Right lobe of liver (tissue), 6 donors: ENCODE results near the gene GRM8. TPM values are rescaled to one million over a fixed set of nuclear protein-coding genes. Genes with fewer than 3 reads are reported as not detected.

Experiments used
- ATAC-seq, 4 donors: fragments of 200-7000 bp; cut with Tn5 transposase; one replicate each; pipeline ENCODE4 v1.9.1; 2020; ENCODE audit warnings: mild to moderate bottlenecking in 4 of 4, moderate library complexity in 4 of 4
- DNase-seq, 3 donors: peaks; one replicate each; pipeline ENCODE4 v3.0.0-alpha.2; 2020
- H3K27ac ChIP-seq, 3 donors: fragments of 200-600 bp; one replicate each; pipeline ENCODE4 v1.8.0; 2022
- H3K27me3 ChIP-seq, 2 donors: fragments of 200-600 bp; one replicate each; pipeline ENCODE4 v1.8.0; 2022
- H3K36me3 ChIP-seq, 4 donors: fragments of 200-600 bp; sonication (generic) in 1 of 4; one replicate each; pipeline versions ENCODE4 v1.5.1 to v1.8.0; 2017 to 2022; ENCODE audit warnings: control low read depth in 1 of 4
- H3K4me1 ChIP-seq, 4 donors: fragments of 200-600 bp; sonication (generic) in 1 of 4; one replicate each; pipeline versions ENCODE4 v1.5.1 to v1.8.0; 2017 to 2022; ENCODE audit warnings: control low read depth in 1 of 4
- H3K4me3 ChIP-seq, 3 donors: fragments of 200-600 bp; one replicate each; pipeline ENCODE4 v1.8.0; 2022
- H3K9me3 ChIP-seq, 4 donors: fragments of 200-600 bp; sonication (generic) in 1 of 4; one replicate each; pipeline versions ENCODE4 v1.5.1 to v1.8.0; 2017 to 2022; ENCODE audit warnings: control low read depth in 1 of 4
- CTCF ChIP-seq, 4 donors: fragments of 200-600 bp in 3 of 4; fragments of 450-650 bp in 1 of 4; IDR thresholded peaks; one replicate each; pipeline versions ENCODE4 v1.5.1 to v1.8.0; 2016 to 2022; ENCODE audit warnings: antibody characterized with exemption in 4 of 4, mild to moderate bottlenecking in 2 of 4
- POLR2A ChIP-seq: fragments of 450-650 bp; IDR thresholded peaks from one replicate; pipeline ENCODE4 v1.6.1; 2017; ENCODE audit warnings: antibody characterized with exemption, mild to moderate bottlenecking
- WGBS: methylation state at CpG from one replicate; pipeline ENCODE4 v1.1.6; 2018; ENCODE audit warnings: low coverage, low lambda C conversion rate; ENCODE audit not compliant: insufficient coverage; ENCODE audit errors: missing lambda C conversion rate; 5-methylcytosine and 5-hydroxymethylcytosine counted together
- intact Hi-C, 2 donors: fragments of 100-400 bp; cut with DNase I; formaldehyde crosslinking; loops; one replicate each; pipeline versions ENCODE4 v1.11.2 to v1.14.1; 2022
- total RNA-seq, 6 experiments: library from RNA; depleted of rRNA in 2 of 6; stranded (reverse); fragments of >200 nt in 2 of 6; fragmentation: NEBNext Ultra II Directional in 3 of 6; extraction: Animal tissue kit (Norgen Biotek cat#: 25700) in 3 of 6; gene quantifications; one replicate each; pipeline versions ENCODE4 v1.1.0 to v1.2.4, GENCODE V29; 2016 to 2023
- donor health status: DM: no; HTN: yes; CAD: no.
- donor health status: DM: no; HTN: no; CAD: no.
- donor health status: DM: no; HTN: no; CAD: no.
- donor health status: DM: no; HTN: yes; CAD: no.
- donor health status: DM: no; HTN: yes; CAD: no.

GRM8 gene
- total RNA-seq, 6 experiments from 2014 or later: 0.12 to 8.4 (median 2.7) TPM

GRCh38 chr7:126574276-126575250 is 678.2 kb downstream of the GRM8 start:
- no peaks in the 10 kb centered on the region for H3K9me3 ChIP-seq
- no peak for DNase-seq
- no peak overlapping the region for H3K4me3 ChIP-seq
- H3K27ac ChIP-seq: no peak overlapping the region
- ATAC-seq: no peak
- intact Hi-C loops: no loop called here
- H3K36me3 ChIP-seq: no peaks in the 10 kb centered on the region
- no peaks in the 10 kb centered on the region for H3K27me3 ChIP-seq
- TF ChIP-seq POLR2A: no peak
- TF ChIP-seq CTCF (IDR thresholded peaks at IDR 0.05): no peak
- 46% methylated on average over 4 of the region's 6 CpGs for WGBS
- H3K4me1 ChIP-seq: no peaks in the 10 kb centered on the region

GRCh38 chr7:126570845-126571244 is 681.9 kb downstream of the GRM8 start:
- no peaks in the 10 kb centered on the region for H3K27me3 ChIP-seq
- 70% methylated on average over 1 of the region's 1 CpG for WGBS
- TF ChIP-seq POLR2A (no peak), CTCF (IDR thresholded peaks at IDR 0.05) (no peak)
- ATAC-seq (no peak), DNase-seq (no peak)
- intact Hi-C loops: no loop called here
- no peaks in the 10 kb centered on the region for H3K9me3 ChIP-seq
- no peak overlapping the region for H3K27ac ChIP-seq
- no peaks in the 10 kb centered on the region for H3K36me3 ChIP-seq
- no peak overlapping the region for H3K4me3 ChIP-seq
- no peaks in the 10 kb centered on the region for H3K4me1 ChIP-seq

- Histone ChIP-seq H3K27me3 (no peaks in the 10 kb centered on the region), H3K4me3 (no peak overlapping the region), H3K36me3 (no peaks in the 10 kb centered on the region), H3K4me1 (no peaks in the 10 kb centered on the region), H3K27ac (no peak overlapping the region), H3K9me3 (no peaks in the 10 kb centered on the region)
- TF ChIP-seq POLR2A (no peak), CTCF (IDR thresholded peaks at IDR 0.05) (no peak)
- intact Hi-C loops: no loop called here
- ATAC-seq (no peak), DNase-seq (no peak)
- WGBS: 30% methylated on average over 3 of the region's 3 CpGs
These were observed 683.3 kb downstream of the GRM8 start for GRCh38 chr7:126569402-126569801.

GRCh38 chr7:126557271-126557670 is 695.5 kb downstream of the GRM8 start:
- TF ChIP-seq CTCF (IDR thresholded peaks at IDR 0.05) (no peak), POLR2A (no peak)
- Histone ChIP-seq H3K36me3 (no peaks in the 10 kb centered on the region), H3K4me3 (no peak overlapping the region), H3K27ac (no peak overlapping the region), H3K27me3 (no peaks in the 10 kb centered on the region), H3K9me3 (no peaks in the 10 kb centered on the region), H3K4me1 (no peaks in the 10 kb centered on the region)
- WGBS: 68% methylated on average over 4 of the region's 4 CpGs
- intact Hi-C loops: no loop called here
- no peak for ATAC-seq
- DNase-seq: no peak
